ENCODE measurements around the gene BTBD8. TPM values are rescaled to one million over a fixed set of nuclear protein-coding genes. Genes with fewer than 3 reads are reported as not detected.

The BTBD8 gene
- total RNA-seq, 1 donor from 2014 or later: 5.5 TPM

- Histone ChIP-seq H3K9me3 (no peaks in the 10 kb centered on the region), H3K27ac (no peak overlapping the region), H3K4me1 (no peaks in the 10 kb centered on the region), H3K4me3 (no peak overlapping the region), H3K27me3 (ENCODE audit: low read depth) (no peaks in the 10 kb centered on the region), H3K36me3 (no peaks in the 10 kb centered on the region)
- TF ChIP-seq CTCF (IDR thresholded peaks at IDR 0.05): no peak
- DNase-seq (no peak), ATAC-seq (no peak)
- intact Hi-C loops (cut with DNase I): no loop called here
Observed at GRCh38 chr1:92192246-92192645, 112.1 kb downstream of the BTBD8 start.

GRCh38 chr1:92194511-92194910, 114.4 kb downstream of the BTBD8 start:
- H3K4me3 ChIP-seq: no peak overlapping the region
- no peak for TF ChIP-seq CTCF (IDR thresholded peaks at IDR 0.05)
- no peaks in the 10 kb centered on the region for H3K4me1 ChIP-seq
- H3K27me3 ChIP-seq (ENCODE audit: low read depth): no peaks in the 10 kb centered on the region
- no peaks in the 10 kb centered on the region for H3K36me3 ChIP-seq
- DNase-seq (no peak), ATAC-seq (no peak)
- H3K27ac ChIP-seq: no peak overlapping the region
- no peaks in the 10 kb centered on the region for H3K9me3 ChIP-seq
- intact Hi-C loops (cut with DNase I): no loop called here

GRCh38 chr1:92201973-92202372, 121.8 kb downstream of the BTBD8 start:
- H3K9me3 ChIP-seq: peaks cover 7% of the 10 kb centered on the region
- H3K4me3 ChIP-seq: no peak overlapping the region
- no peaks in the 10 kb centered on the region for H3K27me3 ChIP-seq (ENCODE audit: low read depth)
- DNase-seq (no peak), ATAC-seq (peak; percentile 48 to 51)
- no peaks in the 10 kb centered on the region for H3K4me1 ChIP-seq
- TF ChIP-seq CTCF (IDR thresholded peaks at IDR 0.05): no peak
- H3K27ac ChIP-seq: no peak overlapping the region
- H3K36me3 ChIP-seq: no peaks in the 10 kb centered on the region
- intact Hi-C loops (cut with DNase I): no loop called here

GRCh38 chr1:92203105-92203504, 123.0 kb downstream of the BTBD8 start:
- H3K4me1 ChIP-seq: no peaks in the 10 kb centered on the region
- intact Hi-C loops (cut with DNase I): no loop called here
- TF ChIP-seq CTCF (IDR thresholded peaks at IDR 0.05): no peak
- no peaks in the 10 kb centered on the region for H3K27me3 ChIP-seq (ENCODE audit: low read depth)
- H3K27ac ChIP-seq: no peak overlapping the region
- DNase-seq (no peak), ATAC-seq (no peak)
- H3K9me3 ChIP-seq: peaks cover 7% of the 10 kb centered on the region
- no peak overlapping the region for H3K4me3 ChIP-seq
- H3K36me3 ChIP-seq: no peaks in the 10 kb centered on the region

- ATAC-seq (no peak), DNase-seq (no peak)
- no peaks in the 10 kb centered on the region for H3K27me3 ChIP-seq (ENCODE audit: low read depth)
- no peaks in the 10 kb centered on the region for H3K4me1 ChIP-seq
- H3K27ac ChIP-seq: no peak overlapping the region
- peaks cover 7% of the 10 kb centered on the region for H3K9me3 ChIP-seq
- no peak overlapping the region for H3K4me3 ChIP-seq
- intact Hi-C loops (cut with DNase I): no loop called here
- TF ChIP-seq CTCF (IDR thresholded peaks at IDR 0.05): no peak
- H3K36me3 ChIP-seq: no peaks in the 10 kb centered on the region
Observed at GRCh38 chr1:92210701-92211100, 130.6 kb downstream of the BTBD8 start.

- DNase-seq (no peak), ATAC-seq (no peak)
- H3K27ac ChIP-seq: no peak overlapping the region
- no peak overlapping the region for H3K4me3 ChIP-seq
- H3K36me3 ChIP-seq: no peaks in the 10 kb centered on the region
- intact Hi-C loops (cut with DNase I): no loop called here
- H3K4me1 ChIP-seq: no peaks in the 10 kb centered on the region
- TF ChIP-seq CTCF (IDR thresholded peaks at IDR 0.05): no peak
- H3K27me3 ChIP-seq (ENCODE audit: low read depth): no peaks in the 10 kb centered on the region
- H3K9me3 ChIP-seq: peaks cover 5% of the 10 kb centered on the region
Observed at GRCh38 chr1:92211166-92211565, 131.0 kb downstream of the BTBD8 start.

All from lower lobe of right lung (tissue), 2 donors.